IMR-90 (cell line): ENCODE measurements around the gene PTPRU. TPM values are rescaled to one million over a fixed set of nuclear protein-coding genes. Genes with fewer than 3 reads are reported as not detected.

Source experiments
- ATAC-seq: fragments of 200-7000 bp; cut with Tn5 transposase; 2 replicates; pipeline ENCODE4 v1.9.1; 2020; ENCODE audit warnings: low read depth, mild to moderate bottlenecking, moderate library complexity
- BruUV-seq: library from RNA; stranded (reverse); fragments of 400-500 nt; replicated peaks from 2 replicates; lab custom pipeline; 2021; lab: Mats Ljungman, UMichigan
- CTCF ChIA-PET: fragments of 300-600 bp; formaldehyde crosslinking; extraction: SDS; loops from one replicate; lab custom pipeline; 2021; ENCODE audit warnings: antibody characterized with exemption; lab: Yijun Ruan, JAX
- POLR2A ChIA-PET: fragments of 300-600 bp; sonication (Branson Sonifier 250); formaldehyde crosslinking; loops from one replicate; lab custom pipeline; 2022; ENCODE audit warnings: antibody characterized with exemption; ENCODE audit not compliant: unreplicated experiment; lab: Charles Lee
- DNase-seq: peaks from one replicate; pipeline ENCODE4 v3.0.0; 2013
- H2AFZ ChIP-seq: replicated peaks from 2 replicates; pipeline ENCODE3; 2013; ENCODE audit warnings: low read length, mild to moderate bottlenecking; ENCODE audit not compliant: poor library complexity
- H2AK5ac ChIP-seq: 2 replicates; pipeline ENCODE4 v1.6.1; 2013; ENCODE audit warnings: low read depth, low read length, inconsistent platforms
- H2AK9ac ChIP-seq: replicated peaks from 2 replicates; pipeline ENCODE3; 2013; ENCODE audit warnings: mild to moderate bottlenecking, low read depth, low read length, moderate library complexity; ENCODE audit not compliant: poor library complexity
- H2BK120ac ChIP-seq: 2 replicates; pipeline ENCODE4 v1.6.1; 2013; ENCODE audit warnings: low read depth, low read length, inconsistent platforms
- H2BK15ac ChIP-seq: 3 replicates; pipeline ENCODE4 v1.6.1; 2013; ENCODE audit warnings: low read depth, low read length, inconsistent platforms
- H2BK20ac ChIP-seq: 2 replicates; pipeline ENCODE4 v1.6.1; 2013; ENCODE audit warnings: low read depth, mild to moderate bottlenecking, inconsistent platforms, low read length, moderate library complexity
- H2BK5ac ChIP-seq: 2 replicates; pipeline ENCODE4 v1.6.1; 2013; ENCODE audit warnings: mild to moderate bottlenecking, low read depth, low read length, inconsistent platforms; ENCODE audit not compliant: poor library complexity, severe bottlenecking
- H3K14ac ChIP-seq: replicated peaks from 2 replicates; pipeline ENCODE4 v1.6.1; 2013; ENCODE audit warnings: low read depth, low read length, inconsistent platforms
- H3K18ac ChIP-seq: 2 replicates; pipeline ENCODE4 v1.6.1; 2013; ENCODE audit warnings: low read depth, low read length, control low read depth
- H3K23ac ChIP-seq: 2 replicates; pipeline ENCODE4 v1.6.1; 2013; ENCODE audit warnings: low read depth, low read length, inconsistent platforms
- H3K27ac ChIP-seq: 2 replicates; pipeline ENCODE4 v1.5.1; 2013; ENCODE audit warnings: mild to moderate bottlenecking, control low read depth, low read length; ENCODE audit not compliant: insufficient read depth
- H3K27me3 ChIP-seq: 2 replicates; pipeline ENCODE4 v1.6.1; 2013; ENCODE audit warnings: low read length; ENCODE audit not compliant: control insufficient read depth, insufficient read depth
- H3K36me3 ChIP-seq: 2 replicates; pipeline ENCODE4 v1.6.1; 2013; ENCODE audit warnings: low read length, mixed read lengths; ENCODE audit not compliant: control insufficient read depth, insufficient read depth
- H3K4ac ChIP-seq: 2 replicates; pipeline ENCODE4 v1.6.1; 2013; ENCODE audit warnings: low read depth, low read length, inconsistent platforms
- H3K4me1 ChIP-seq: 2 replicates; pipeline ENCODE4 v1.6.1; 2013; ENCODE audit warnings: low read length, mixed read lengths; ENCODE audit not compliant: control insufficient read depth, insufficient read depth
- H3K4me2 ChIP-seq: 2 replicates; pipeline ENCODE4 v1.6.1; 2013; ENCODE audit warnings: low read depth, mild to moderate bottlenecking, control low read depth, low read length, moderate library complexity
- H3K4me3 ChIP-seq: 2 replicates; pipeline ENCODE4 v1.5.1; 2013; ENCODE audit warnings: low read depth, mild to moderate bottlenecking, control low read depth, low read length, moderate library complexity; ENCODE audit not compliant: insufficient read depth
- H3K56ac ChIP-seq: 2 replicates; pipeline ENCODE4 v1.6.1; 2013; ENCODE audit warnings: low read length, inconsistent platforms; ENCODE audit not compliant: insufficient read depth; ENCODE audit errors: extremely low read depth
- H3K79me1 ChIP-seq, 2 experiments: 2 replicates each; pipeline ENCODE4 v1.6.1; 2013; ENCODE audit warnings: low read length in 2 of 2, inconsistent platforms in 1 of 2, low read depth in 1 of 2
- H3K9ac ChIP-seq: 2 replicates; pipeline ENCODE4 v1.6.1; 2013; ENCODE audit warnings: low read depth, low read length, control low read depth
- H3K9me1 ChIP-seq: 2 replicates; pipeline ENCODE4 v1.6.1; 2013; ENCODE audit warnings: low read length, inconsistent platforms; ENCODE audit not compliant: insufficient read depth
- H3K9me3 ChIP-seq: 2 replicates; pipeline ENCODE4 v1.6.1; 2013; ENCODE audit warnings: low read length; ENCODE audit not compliant: control insufficient read depth, insufficient read depth
- H4K20me1 ChIP-seq: 2 replicates; pipeline ENCODE4 v1.6.1; 2013; ENCODE audit warnings: low read length, inconsistent platforms; ENCODE audit not compliant: insufficient read depth
- H4K5ac ChIP-seq: 2 replicates; pipeline ENCODE4 v1.6.1; 2013; ENCODE audit warnings: mild to moderate bottlenecking, low read depth, low read length, control low read depth
- H4K8ac ChIP-seq, 2 experiments: 2 replicates each; pipeline ENCODE4 v1.6.1; 2013; ENCODE audit warnings: low read depth in 2 of 2, low read length in 2 of 2, control low read depth in 1 of 2, inconsistent platforms in 1 of 2
- H4K91ac ChIP-seq: 2 replicates; pipeline ENCODE4 v1.6.1; 2013; ENCODE audit warnings: low read depth, low read length, inconsistent platforms; ENCODE audit not compliant: insufficient read depth
- CEBPB ChIP-seq: IDR thresholded peaks from 2 replicates; pipeline ENCODE4 v1.6.1; 2012; ENCODE audit warnings: low read depth, low read length, improper control_type of control experiment
- CHD1 ChIP-seq: IDR thresholded peaks from 2 replicates; pipeline ENCODE4 v1.6.1; 2012; ENCODE audit warnings: low read depth, low read length, improper control_type of control experiment
- MAFK ChIP-seq: IDR thresholded peaks from 2 replicates; pipeline ENCODE4 v1.6.1; 2012; ENCODE audit warnings: low read depth, low read length, improper control_type of control experiment
- MAZ ChIP-seq: IDR thresholded peaks from 2 replicates; pipeline ENCODE4 v1.6.1; 2012; ENCODE audit warnings: low read depth, mild to moderate bottlenecking, low read length, improper control_type of control experiment, moderate library complexity, borderline replicate concordance
- MXI1 ChIP-seq: IDR thresholded peaks from 2 replicates; pipeline ENCODE4 v1.6.1; 2012; ENCODE audit warnings: low read depth, mild to moderate bottlenecking, low read length, moderate library complexity, borderline replicate concordance
- NFE2L2 ChIP-seq: fragments of 150-350 bp; IDR thresholded peaks from 2 replicates; pipeline ENCODE4 v1.6.1; 2016; ENCODE audit warnings: low read depth, mild to moderate bottlenecking, low read length
- POLR2A ChIP-seq: IDR thresholded peaks from 2 replicates; pipeline ENCODE4 v1.6.1; 2012; ENCODE audit warnings: mild to moderate bottlenecking, low read depth, low read length
- RAD21 ChIP-seq: IDR thresholded peaks from 2 replicates; pipeline ENCODE4 v1.6.1; 2012; ENCODE audit warnings: low read length, improper control_type of control experiment
- RCOR1 ChIP-seq: IDR thresholded peaks from 2 replicates; pipeline ENCODE4 v1.6.1; 2012; ENCODE audit warnings: mild to moderate bottlenecking, low read length, improper control_type of control experiment; ENCODE audit not compliant: insufficient replicate concordance
- SMC3 ChIP-seq: fragments of 150-350 bp; IDR thresholded peaks from 2 replicates; pipeline ENCODE4 v1.6.1; 2016; ENCODE audit warnings: low read depth, mild to moderate bottlenecking, antibody characterized with exemption, low read length, moderate library complexity
- WGBS, 2 experiments: methylation state at CpG; one replicate each; pipeline versions ENCODE4 v1.1.5 to v1.1.7; 2013; ENCODE audit warnings: missing lambda C conversion rate in 2 of 2; ENCODE audit not compliant: insufficient read length in 1 of 2; ENCODE audit errors: extremely low coverage in 2 of 2; 5-methylcytosine and 5-hydroxymethylcytosine counted together
- dilution Hi-C: fragments of 300-500 bp; cut with HindIII; formaldehyde crosslinking; loops from one replicate; pipeline ENCODE4 v1.14.3; 2018; ENCODE audit warnings: low sequenced_read_pairs; ENCODE audit not compliant: unreplicated experiment
- in situ Hi-C: fragments of 300-500 bp; cut with MboI; formaldehyde crosslinking; loops from 3 replicates; pipeline ENCODE4 v1.14.3; 2019; ENCODE audit warnings: low sequenced_read_pairs, inconsistent platforms, mixed read lengths
- intact Hi-C: fragments of 100-400 bp; cut with micrococcal nuclease; formaldehyde crosslinking; loops from 2 replicates; pipeline ENCODE4 v1.10.0; 2022
- polyA plus RNA-seq, 3 experiments: library from polyadenylated mRNA; depleted of rRNA; stranded (reverse); fragments of >200 nt; gene quantifications; 2 replicates each; pipeline ENCODE4 v1.2.3, GENCODE V29; 2012; ENCODE audit warnings: low replicate concordance in 1 of 3
- total RNA-seq: library from RNA; depleted of rRNA; stranded (reverse); fragments of >200 nt; gene quantifications from 2 replicates; pipeline ENCODE4 v1.2.3, GENCODE V29; 2012
- TF ChIP-seq, protein P1 (sequence below): fragments of 150-350 bp; IDR thresholded peaks from 2 replicates; pipeline ENCODE4 v1.6.1; 2016; ENCODE audit warnings: low read depth, mild to moderate bottlenecking, low read length, moderate library complexity, borderline replicate concordance
- TF ChIP-seq, protein P2 (sequence below): fragments of 150-350 bp; IDR thresholded peaks from 2 replicates; pipeline ENCODE4 v1.6.1; 2017; ENCODE audit warnings: mild to moderate bottlenecking, antibody characterized with exemption, low read length, low read depth

Gene PTPRU
- total and polyA plus RNA-seq, 2 of the 4 experiments (the other 2 are of a cell fraction) = 7.0 to 10.7 TPM

- WGBS, 2 experiments = no CpG with 5 or more reads among the region's 11 CpGs
- TF ChIP-seq RCOR1 (no peak), MAFK (no peak), NFE2L2 (no peak), POLR2A (no peak), MAZ (no peak), SMC3 (no peak), MXI1 (no peak), CEBPB (no peak), CHD1 (no peak), RAD21 (no peak)
- TF ChIP-seq, protein P1, sequence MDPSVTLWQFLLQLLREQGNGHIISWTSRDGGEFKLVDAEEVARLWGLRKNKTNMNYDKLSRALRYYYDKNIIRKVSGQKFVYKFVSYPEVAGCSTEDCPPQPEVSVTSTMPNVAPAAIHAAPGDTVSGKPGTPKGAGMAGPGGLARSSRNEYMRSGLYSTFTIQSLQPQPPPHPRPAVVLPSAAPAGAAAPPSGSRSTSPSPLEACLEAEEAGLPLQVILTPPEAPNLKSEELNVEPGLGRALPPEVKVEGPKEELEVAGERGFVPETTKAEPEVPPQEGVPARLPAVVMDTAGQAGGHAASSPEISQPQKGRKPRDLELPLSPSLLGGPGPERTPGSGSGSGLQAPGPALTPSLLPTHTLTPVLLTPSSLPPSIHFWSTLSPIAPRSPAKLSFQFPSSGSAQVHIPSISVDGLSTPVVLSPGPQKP = no peak
- TF ChIP-seq, protein P2, sequence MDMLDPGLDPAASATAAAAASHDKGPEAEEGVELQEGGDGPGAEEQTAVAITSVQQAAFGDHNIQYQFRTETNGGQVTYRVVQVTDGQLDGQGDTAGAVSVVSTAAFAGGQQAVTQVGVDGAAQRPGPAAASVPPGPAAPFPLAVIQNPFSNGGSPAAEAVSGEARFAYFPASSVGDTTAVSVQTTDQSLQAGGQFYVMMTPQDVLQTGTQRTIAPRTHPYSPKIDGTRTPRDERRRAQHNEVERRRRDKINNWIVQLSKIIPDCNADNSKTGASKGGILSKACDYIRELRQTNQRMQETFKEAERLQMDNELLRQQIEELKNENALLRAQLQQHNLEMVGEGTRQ = no peak
These were observed 2.3 kb downstream of the PTPRU start for GRCh38 chr1:29238620-29239002.

More at GRCh38 chr1:29238620-29239002, 2.3 kb downstream of the PTPRU start:
- H3K9me3 ChIP-seq = no peaks in the 10 kb centered on the region
- H2BK5ac ChIP-seq = no peak overlapping the region
- H3K4me2 ChIP-seq = no peak overlapping the region
- H3K4ac ChIP-seq = no peak overlapping the region
- H3K4me3 ChIP-seq = no peak overlapping the region
- H2AK9ac ChIP-seq = peak overlapping the region; percentile 17
- H3K14ac ChIP-seq = no peak overlapping the region
- H3K27me3 ChIP-seq = peaks cover 2% of the 10 kb centered on the region; the same call in 1 of the 2 replicates
- BruUV-seq = no TSS peak
- intact Hi-C loops = loop anchor here (5.0 kb wide), 1 partner anchor 554 kb away; no protein-coding TSS in a partner anchor
- H3K79me1 ChIP-seq = peaks cover 3 to 5% of the 10 kb centered on the region in 2 experiments; a peak in 2 of 4 replicates
- no peak overlapping the region for H3K9ac ChIP-seq
- H4K91ac ChIP-seq = no peak overlapping the region
- POLR2A ChIA-PET = no interaction called here
- no peaks in the 10 kb centered on the region for H3K36me3 ChIP-seq
- peak overlapping the region; percentile 15; the same call in 1 of the 2 replicates for H2BK120ac ChIP-seq
- H3K27ac ChIP-seq = no peak overlapping the region
- no peak overlapping the region for H3K56ac ChIP-seq
- H2BK20ac ChIP-seq = no peak overlapping the region
- no peak overlapping the region for H4K5ac ChIP-seq
- H3K23ac ChIP-seq = 0 out of 2 replicates have a peak overlapping the region, but pooled peaks have one; percentile 56
- no peak overlapping the region; the same call in 2 of the 3 replicates for H2BK15ac ChIP-seq
- H3K9me1 ChIP-seq = 0 out of 2 replicates have a peak, but pooled peaks cover 3% of the 10 kb centered on the region
- H4K8ac ChIP-seq = no peak overlapping the region
- H3K18ac ChIP-seq = no peak overlapping the region
- dilution Hi-C loops = no loop called here
- no peaks in the 10 kb centered on the region for H4K20me1 ChIP-seq
- H2AK5ac ChIP-seq = peak overlapping the region; percentile 17; the same call in 1 of the 2 replicates
- H3K4me1 ChIP-seq = peaks cover 17% of the 10 kb centered on the region
- ATAC-seq (no peak), DNase-seq (no peak)
- H2AFZ ChIP-seq = peak overlapping the region; percentile 13
- CTCF ChIA-PET = no interaction called here
- in situ Hi-C loops = loop anchor here (10.0 kb wide), 1 partner anchor 1476 kb away; no protein-coding TSS in a partner anchor
